HG03439 (cell line): ENCODE data around the gene SEBOX.

Source experiments
- ATAC-seq: cut with Tn5 transposase; IDR thresholded peaks from one replicate; pipeline ENCODE4 v1.9.1; 2021; ENCODE audit warnings: mild to moderate bottlenecking, moderate library complexity; ENCODE audit not compliant: unreplicated experiment

The SEBOX gene

DNA sequence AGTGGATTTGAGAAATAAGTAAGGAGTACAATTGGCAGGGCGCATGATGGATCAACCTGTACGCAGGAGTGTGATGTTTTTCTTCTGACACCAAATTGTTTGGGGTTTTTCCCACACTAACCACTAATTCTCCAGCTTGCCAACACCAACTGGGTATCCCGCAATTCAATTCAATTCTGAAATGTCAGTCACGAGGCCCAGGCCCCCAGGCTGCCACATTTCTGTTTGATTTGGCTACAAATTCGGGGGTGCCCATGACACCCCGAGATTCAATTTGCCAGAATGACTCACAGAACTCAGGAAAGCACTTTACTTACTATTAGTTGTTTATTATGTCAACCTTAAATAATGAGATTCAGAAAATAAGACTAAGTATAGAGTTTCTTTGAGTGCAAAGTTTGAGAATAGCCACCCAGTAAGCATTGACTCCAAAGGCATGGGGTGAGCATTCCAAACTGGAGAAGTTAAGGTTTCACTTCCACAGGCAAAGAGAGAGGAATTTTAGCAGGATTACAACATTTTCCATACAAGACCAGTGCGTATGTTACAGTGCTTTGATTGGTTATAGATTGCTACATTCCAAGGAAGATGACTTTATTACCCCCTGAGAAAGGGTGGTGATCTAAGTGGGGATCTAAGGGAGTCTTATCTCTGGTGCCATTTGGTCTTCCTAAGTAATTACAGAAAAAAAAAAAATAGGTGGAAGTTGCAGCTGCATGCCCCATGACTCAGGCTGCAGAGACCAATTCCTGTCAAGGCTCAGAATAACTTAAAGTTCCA lies 29.5 kb upstream of the SEBOX start:
- no peak for ATAC-seq

GRCh38 chr17:28392491-28392890 lies 27.5 kb upstream of the SEBOX start:
- no peak for ATAC-seq

DNA sequence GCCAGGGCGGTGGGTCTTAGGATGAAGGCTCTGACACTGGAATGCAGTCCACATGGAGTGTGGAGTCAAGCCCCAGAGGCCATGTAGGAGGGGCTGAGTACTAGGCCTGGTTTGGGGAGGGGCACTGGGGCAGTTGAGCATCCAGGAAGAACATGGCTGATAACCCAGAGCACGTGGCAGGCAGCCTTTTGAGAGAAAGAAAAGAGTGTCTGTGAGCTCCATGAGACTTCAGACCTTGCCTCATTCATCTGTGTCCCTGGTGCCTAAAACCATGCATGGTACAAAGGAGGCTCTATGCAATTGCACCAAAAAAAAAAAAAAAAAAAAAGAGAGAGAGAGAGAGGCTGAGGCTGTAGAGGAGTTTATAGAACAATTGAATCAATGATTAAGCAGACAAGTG lies 26.4 kb upstream of the SEBOX start:
- no peak for ATAC-seq

DNA sequence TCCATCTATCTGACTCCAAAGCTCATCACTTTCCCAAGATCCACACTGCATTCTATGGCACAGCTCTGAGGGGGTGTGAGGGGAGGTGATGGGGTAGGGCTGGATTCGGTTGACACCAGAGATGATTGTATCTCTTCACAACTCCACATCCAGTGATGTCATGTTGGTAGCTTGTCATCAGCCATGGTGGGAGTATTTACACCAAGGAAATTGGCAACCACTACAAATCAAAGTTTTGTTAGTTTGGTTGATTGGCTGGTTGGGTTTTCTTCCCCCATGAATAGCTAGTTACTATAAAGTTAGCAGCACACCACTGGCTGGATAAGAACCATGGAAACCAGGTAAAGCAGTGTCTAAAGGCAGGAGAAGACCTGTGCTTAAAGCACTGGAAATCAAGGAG lies 26.0 kb upstream of the SEBOX start:
- ATAC-seq: no peak

- ATAC-seq: no peak
These were observed 25.6 kb upstream of the SEBOX start for GRCh38 chr17:28390563-28390962.

DNA sequence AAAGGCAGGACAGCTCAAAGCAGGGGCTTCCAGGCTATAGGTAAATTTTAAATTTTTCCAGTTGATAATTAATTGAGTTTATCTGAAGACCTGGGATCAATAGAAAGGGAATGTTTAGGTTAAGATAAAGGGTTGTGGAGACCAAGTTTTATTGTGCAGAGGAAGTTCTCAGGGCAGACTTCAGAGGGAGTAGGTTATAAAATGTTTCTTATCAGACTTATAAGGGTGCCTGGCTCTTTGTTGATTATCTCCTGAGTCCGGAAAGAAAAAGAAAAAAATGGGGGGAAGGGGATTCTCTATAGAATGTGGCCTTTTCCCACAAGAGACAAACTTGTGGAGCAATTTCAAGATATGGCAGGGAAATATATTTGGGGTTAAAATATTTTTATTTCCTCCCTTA lies 25.1 kb upstream of the SEBOX start:
- no peak for ATAC-seq

DNA sequence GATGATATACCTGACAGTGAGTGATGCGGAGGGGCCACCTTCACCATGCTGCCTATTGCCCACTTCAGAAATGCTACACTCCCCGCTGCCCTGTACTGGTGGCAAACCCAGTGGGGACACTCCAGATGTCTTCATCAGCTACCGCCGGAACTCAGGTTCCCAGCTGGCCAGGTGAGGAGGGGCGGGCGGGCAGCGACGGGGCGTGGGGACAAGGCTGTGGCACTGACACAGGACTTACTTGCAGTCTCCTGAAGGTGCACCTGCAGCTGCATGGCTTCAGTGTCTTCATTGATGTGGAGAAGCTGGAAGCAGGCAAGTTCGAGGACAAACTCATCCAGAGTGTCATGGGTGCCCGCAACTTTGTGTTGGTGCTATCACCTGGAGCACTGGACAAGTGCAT lies 23.1 kb upstream of the SEBOX start:
- no peak for ATAC-seq

- ATAC-seq: no peak
These were observed 21.4 kb upstream of the SEBOX start for GRCh38 chr17:28386391-28386790.

DNA sequence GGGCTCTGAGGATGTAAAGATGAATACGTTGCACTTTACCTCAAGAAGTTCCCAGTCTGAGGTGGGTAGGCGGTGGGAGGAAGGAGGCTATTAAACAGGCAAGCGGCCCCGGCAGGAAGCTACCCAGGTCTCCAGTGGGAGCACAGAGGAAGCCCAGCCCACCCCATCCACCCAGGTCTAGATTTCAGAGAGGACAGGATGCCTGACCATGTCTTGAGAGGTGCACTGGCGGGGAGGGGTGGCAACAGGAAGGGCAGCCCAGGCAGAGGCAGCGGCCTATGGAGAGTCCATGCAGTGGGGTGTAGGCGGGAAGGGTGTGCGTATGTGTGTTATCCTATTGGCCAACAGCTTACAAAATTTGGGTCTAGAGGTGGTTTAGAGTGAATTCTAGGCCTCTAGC lies 20.4 kb upstream of the SEBOX start:
- no peak for ATAC-seq

- no peak for ATAC-seq
These were observed 20.0 kb upstream of the SEBOX start for GRCh38 chr17:28385037-28385400.

GRCh38 chr17:28384281-28385036 lies 19.5 kb upstream of the SEBOX start:
- ATAC-seq: no peak

GRCh38 chr17:28381141-28381825 lies 16.3 kb upstream of the SEBOX start:
- no peak for ATAC-seq

DNA sequence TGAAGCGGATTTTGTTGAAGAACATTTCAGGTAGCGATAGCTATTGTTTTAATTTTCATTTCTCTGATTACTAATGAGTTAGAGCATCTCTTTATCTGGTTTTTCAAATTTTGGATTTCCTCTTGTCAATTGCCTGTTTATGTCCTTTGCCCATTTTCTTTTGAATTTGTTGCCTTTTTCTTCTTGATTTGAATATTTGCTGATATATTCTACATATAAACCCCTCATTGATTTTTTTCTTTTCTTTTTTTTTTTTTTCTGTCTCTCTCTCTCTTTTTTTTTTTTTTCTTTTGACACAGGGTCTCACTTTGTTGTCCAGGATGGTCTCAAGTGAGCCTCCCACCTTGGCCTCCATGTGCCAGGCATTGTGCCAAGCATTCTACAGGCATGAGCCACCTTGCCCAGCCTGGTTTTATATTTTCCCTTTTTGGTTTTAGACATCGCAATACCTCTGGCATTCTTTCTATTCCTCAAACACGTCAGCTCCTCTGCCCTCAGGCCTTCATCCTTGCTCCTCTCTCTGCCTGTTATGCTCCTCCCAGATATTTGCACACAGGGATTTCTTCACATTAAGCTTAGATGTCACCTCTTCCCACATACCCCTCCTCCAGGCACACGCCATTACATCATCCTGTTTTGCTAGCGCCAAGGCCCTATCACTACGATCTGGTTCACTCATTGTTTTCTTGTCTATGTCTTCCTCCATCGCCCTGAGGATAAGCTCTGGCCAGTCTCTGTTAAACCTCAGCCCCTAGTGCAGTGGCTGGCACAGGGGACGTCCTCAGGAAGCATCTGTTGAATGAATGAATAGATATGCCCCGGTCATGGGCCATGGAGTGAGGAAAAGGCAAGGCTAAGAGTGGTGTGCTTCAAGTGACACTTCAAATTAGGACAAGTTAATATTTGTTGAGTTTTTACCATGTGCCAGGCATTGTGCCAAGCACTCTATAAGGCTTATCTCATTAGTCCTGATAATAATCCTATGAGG lies 15.1 kb upstream of the SEBOX start:
- ATAC-seq: no peak

GRCh38 chr17:28372945-28373274 lies 7.9 kb upstream of the SEBOX start:
- no peak for ATAC-seq

GRCh38 chr17:28372203-28372944 lies 7.4 kb upstream of the SEBOX start:
- peak; percentile 15 for ATAC-seq

DNA sequence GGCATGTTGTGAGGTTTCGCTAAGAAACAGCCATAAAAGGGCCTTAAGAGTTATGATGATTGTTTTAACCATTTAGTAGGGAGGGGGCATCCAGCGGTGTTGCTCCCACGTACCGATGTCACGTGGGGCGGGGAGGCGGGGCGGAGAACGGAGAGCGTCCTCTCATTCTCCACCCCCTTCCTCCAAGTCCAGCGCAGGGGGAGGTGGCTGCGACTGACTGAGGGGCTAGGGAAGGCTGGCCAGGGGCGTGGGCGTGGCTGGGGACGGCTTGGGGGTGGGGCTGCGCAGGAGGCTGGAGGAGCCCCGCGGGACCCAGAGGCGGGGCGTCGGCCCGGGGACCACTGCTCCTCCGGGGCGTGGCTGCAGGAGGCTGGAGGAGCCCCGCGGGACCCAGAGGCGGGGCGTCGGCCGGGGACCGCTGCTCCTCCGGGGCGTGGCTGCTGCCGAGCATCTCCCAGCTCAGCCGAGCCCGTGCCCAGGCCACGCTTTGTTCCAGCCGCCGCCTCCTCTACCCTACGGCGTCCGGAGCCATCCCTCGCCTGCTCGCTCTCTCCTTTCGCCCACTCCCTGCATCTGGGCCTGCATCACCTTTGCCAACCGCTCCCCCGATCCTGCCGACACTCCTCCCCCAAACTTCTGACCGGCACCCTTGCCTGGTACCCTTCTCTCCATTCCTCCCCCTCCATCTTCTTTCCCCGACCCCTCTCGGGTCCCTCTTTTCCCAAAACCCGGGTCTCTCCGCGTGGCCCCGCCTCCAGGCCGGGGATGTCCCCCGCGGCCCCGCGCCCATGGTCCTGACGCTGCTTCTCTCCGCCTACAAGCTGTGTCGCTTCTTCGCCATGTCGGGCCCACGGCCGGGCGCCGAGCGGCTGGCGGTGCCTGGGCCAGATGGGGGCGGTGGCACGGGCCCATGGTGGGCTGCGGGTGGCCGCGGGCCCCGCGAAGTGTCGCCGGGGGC lies 6.5 kb upstream of the SEBOX start, which contains the start of gene SARM1:
TSS of gene SARM1 (plus strand) at position 450 of the 958 bp plus-strand sequence. CDS start at position 789, 339 bp downstream.
- ATAC-seq: peak; percentile 62

- no peak for ATAC-seq
These were observed 5.7 kb upstream of the SEBOX start for GRCh38 chr17:28370744-28371103.

- no peak for ATAC-seq
These were observed 5.2 kb upstream of the SEBOX start, which contains the start of gene VTN for GRCh38 chr17:28370035-28370743. Gene VTN, minus strand, starts transcription at chr17:28370307. Its CDS starts 104 bp downstream, at chr17:28370203.
